GM12875 (cell line): ENCODE results near the gene A1BG.

Source experiments
- H3K4me3 ChIP-seq: one replicate; pipeline ENCODE4 v1.5.1; 2011; ENCODE audit warnings: low read depth, low read length, control low read depth
- TF ChIP-seq, protein P1 (sequence below): IDR thresholded peaks from 2 replicates; pipeline ENCODE4 v1.5.1; 2011; ENCODE audit warnings: low read depth, mild to moderate bottlenecking, control low read depth, inconsistent platforms, low read length, moderate library complexity, borderline replicate concordance; ENCODE audit not compliant: insufficient read depth

The A1BG gene

GRCh38 chr19:58349590-58349989, 3.7 kb downstream of the A1BG start:
- no peak overlapping the region for H3K4me3 ChIP-seq
- TF ChIP-seq, protein P1, sequence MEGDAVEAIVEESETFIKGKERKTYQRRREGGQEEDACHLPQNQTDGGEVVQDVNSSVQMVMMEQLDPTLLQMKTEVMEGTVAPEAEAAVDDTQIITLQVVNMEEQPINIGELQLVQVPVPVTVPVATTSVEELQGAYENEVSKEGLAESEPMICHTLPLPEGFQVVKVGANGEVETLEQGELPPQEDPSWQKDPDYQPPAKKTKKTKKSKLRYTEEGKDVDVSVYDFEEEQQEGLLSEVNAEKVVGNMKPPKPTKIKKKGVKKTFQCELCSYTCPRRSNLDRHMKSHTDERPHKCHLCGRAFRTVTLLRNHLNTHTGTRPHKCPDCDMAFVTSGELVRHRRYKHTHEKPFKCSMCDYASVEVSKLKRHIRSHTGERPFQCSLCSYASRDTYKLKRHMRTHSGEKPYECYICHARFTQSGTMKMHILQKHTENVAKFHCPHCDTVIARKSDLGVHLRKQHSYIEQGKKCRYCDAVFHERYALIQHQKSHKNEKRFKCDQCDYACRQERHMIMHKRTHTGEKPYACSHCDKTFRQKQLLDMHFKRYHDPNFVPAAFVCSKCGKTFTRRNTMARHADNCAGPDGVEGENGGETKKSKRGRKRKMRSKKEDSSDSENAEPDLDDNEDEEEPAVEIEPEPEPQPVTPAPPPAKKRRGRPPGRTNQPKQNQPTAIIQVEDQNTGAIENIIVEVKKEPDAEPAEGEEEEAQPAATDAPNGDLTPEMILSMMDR = no peak

DNA sequence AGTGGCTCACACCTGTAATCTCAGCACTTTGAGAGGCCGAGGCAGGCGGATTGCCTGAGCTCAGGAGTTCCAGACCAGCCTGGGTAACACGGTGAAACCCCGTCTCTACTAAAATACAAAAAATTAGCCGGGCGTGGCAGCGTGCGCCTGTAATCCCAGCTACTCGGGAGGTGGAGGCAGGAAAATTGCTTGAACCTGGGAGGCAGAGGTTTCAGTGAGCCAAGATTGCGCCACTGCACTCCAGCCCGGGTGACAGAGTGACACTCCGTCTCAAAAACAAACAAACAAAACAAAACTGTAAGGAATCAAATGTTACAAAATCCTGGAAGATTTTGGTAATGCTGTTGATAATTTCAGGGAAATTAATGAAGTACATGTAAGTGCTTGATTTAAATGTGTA, 5.2 kb downstream of the A1BG start:
- H3K4me3 ChIP-seq = peak overlapping the region; percentile 64

GRCh38 chr19:58346961-58347929, 6.0 kb downstream of the A1BG start:
- peak overlapping the region; percentile 64 for H3K4me3 ChIP-seq
- TF ChIP-seq, protein P1 = no peak

GRCh38 chr19:58345558-58345957, 7.7 kb downstream of the A1BG start:
- no peak overlapping the region for H3K4me3 ChIP-seq

GRCh38 chr19:58338825-58339558, 14.3 kb downstream of the A1BG start:
- TF ChIP-seq, protein P1 = 0 out of 2 replicates have a peak, but pooled peaks have one; percentile 5
- no peak overlapping the region for H3K4me3 ChIP-seq

More at GRCh38 chr19:58345558-58345957, 7.7 kb downstream of the A1BG start:
- TF ChIP-seq, protein P1 = no peak

DNA sequence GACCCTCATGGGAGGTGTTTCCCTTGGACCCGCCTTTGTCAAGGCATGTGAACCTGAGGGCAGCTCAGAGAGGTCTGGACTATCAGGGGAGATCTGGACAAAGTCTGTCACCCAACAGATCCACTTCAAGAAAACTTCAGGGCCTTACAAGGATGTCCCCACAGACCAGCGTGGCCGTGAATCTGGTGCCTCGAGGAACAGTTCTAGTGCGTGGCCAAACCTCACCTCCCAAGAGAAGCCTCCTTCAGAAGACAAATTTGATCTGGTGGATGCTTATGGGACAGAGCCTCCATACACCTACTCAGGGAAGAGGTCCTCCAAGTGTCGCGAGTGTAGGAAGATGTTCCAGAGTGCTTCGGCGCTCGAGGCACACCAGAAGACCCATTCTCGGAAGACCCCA, 15.0 kb downstream of the A1BG start:
- no peak overlapping the region for H3K4me3 ChIP-seq
- TF ChIP-seq, protein P1 = no peak

DNA sequence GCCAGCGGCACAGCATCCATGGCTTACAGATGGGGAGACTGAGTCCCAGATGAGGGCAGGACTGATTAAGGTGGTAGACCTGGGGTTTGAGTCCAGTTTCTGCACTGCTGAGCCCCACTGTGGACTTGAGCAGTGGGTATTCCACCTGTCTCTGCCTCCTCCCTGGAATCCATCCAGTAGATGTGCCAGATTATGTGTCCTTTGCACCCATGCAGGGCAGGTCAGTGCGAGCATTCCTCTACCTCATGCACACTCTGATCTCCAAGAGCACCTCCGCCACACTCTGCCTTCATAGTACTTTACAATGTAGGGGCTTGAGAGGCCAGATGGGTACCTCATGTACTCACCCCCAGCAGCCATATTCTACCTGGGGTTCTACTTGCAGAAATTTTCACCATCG, 16.5 kb downstream of the A1BG start:
- TF ChIP-seq, protein P1 = no peak

More for the DNA sequence above, 16.5 kb downstream of the A1BG start:
- no peak overlapping the region for H3K4me3 ChIP-seq
